Measurements from ENCODE around the gene TRAPPC14.
A peak's percentile ranks its signal among the peaks of the same experiment; 100 is the strongest.

The TRAPPC14 gene

GRCh38 chr7:100157069-100157333 is 1.5 kb downstream of the TRAPPC14 start:
- H3K27ac ChIP-seq (ENCODE audit: low read depth, low read length): peak overlapping the region; percentile 70
- H3K79me2 ChIP-seq (ENCODE audit: insufficient read depth, low read length): peaks cover 13% of the 10 kb centered on the region

GRCh38 chr7:100156331-100157068 is 2.0 kb downstream of the TRAPPC14 start:
- H3K27me3 ChIP-seq (ENCODE audit: low read length): no peaks in the 10 kb centered on the region
- no peaks in the 10 kb centered on the region for H4K20me1 ChIP-seq (ENCODE audit: low read depth, low read length)
- no peaks in the 10 kb centered on the region for H3K9me2 ChIP-seq (replicated peaks; ENCODE audit: insufficient read depth, low read length)
- TF ChIP-seq CTCF (IDR thresholded peaks at IDR 0.05; ENCODE audit: insufficient read depth, low read length, poor library complexity, severe bottlenecking): no peak
- peak overlapping the region; percentile 70 for H3K27ac ChIP-seq (ENCODE audit: low read depth, low read length)
- peak overlapping the region; percentile 92 for H3K9ac ChIP-seq (ENCODE audit: low read length)
- H3K9me3 ChIP-seq (ENCODE audit: insufficient read depth, low read length): no peaks in the 10 kb centered on the region
- no peaks in the 10 kb centered on the region for H3K36me3 ChIP-seq (ENCODE audit: low read length)
- H3K79me2 ChIP-seq (ENCODE audit: insufficient read depth, low read length): peaks cover 13% of the 10 kb centered on the region
- peak overlapping the region; percentile 95 for H3K4me3 ChIP-seq (ENCODE audit: insufficient read depth, low read length, poor library complexity, severe bottlenecking)
- peaks cover 48% of the 10 kb centered on the region for H3F3A ChIP-seq (ENCODE audit: insufficient read depth)
- no peak overlapping the region for H2AFZ ChIP-seq (ENCODE audit: low read depth, low read length, severe bottlenecking)
- H3K4me2 ChIP-seq (ENCODE audit: low read depth, low read length, poor library complexity, severe bottlenecking): peak overlapping the region; percentile 89

More at GRCh38 chr7:100157069-100157333, 1.5 kb downstream of the TRAPPC14 start:
- H3K27me3 ChIP-seq (ENCODE audit: low read length): no peaks in the 10 kb centered on the region
- no peaks in the 10 kb centered on the region for H4K20me1 ChIP-seq (ENCODE audit: low read depth, low read length)
- H3K4me3 ChIP-seq (ENCODE audit: insufficient read depth, low read length, poor library complexity, severe bottlenecking): peak overlapping the region; percentile 95
- H3F3A ChIP-seq (ENCODE audit: insufficient read depth): peaks cover 44% of the 10 kb centered on the region
- peak overlapping the region; percentile 92 for H3K9ac ChIP-seq (ENCODE audit: low read length)
- no peaks in the 10 kb centered on the region for H3K9me2 ChIP-seq (replicated peaks; ENCODE audit: insufficient read depth, low read length)
- TF ChIP-seq CTCF (IDR thresholded peaks at IDR 0.05; ENCODE audit: insufficient read depth, low read length, poor library complexity, severe bottlenecking) (no peak), EZH2phosphoT487 (conservative IDR thresholded peaks at IDR 0.05; ENCODE audit: low read length) (no peak)
- H3K4me2 ChIP-seq (ENCODE audit: low read depth, low read length, poor library complexity, severe bottlenecking): peak overlapping the region; percentile 89
- no peaks in the 10 kb centered on the region for H3K9me3 ChIP-seq (ENCODE audit: insufficient read depth, low read length)
- no peak overlapping the region for H2AFZ ChIP-seq (ENCODE audit: low read depth, low read length, severe bottlenecking)
- H3K36me3 ChIP-seq (ENCODE audit: low read length): no peaks in the 10 kb centered on the region

GRCh38 chr7:100155553-100156317 is 2.8 kb downstream of the TRAPPC14 start:
- Histone ChIP-seq H3K36me3 (ENCODE audit: low read length) (no peaks in the 10 kb centered on the region), H3K27ac (ENCODE audit: low read depth, low read length) (peak overlapping the region; percentile 70), H3K9me2 (replicated peaks; ENCODE audit: insufficient read depth, low read length) (no peaks in the 10 kb centered on the region), H3K79me2 (ENCODE audit: insufficient read depth, low read length) (peaks cover 15% of the 10 kb centered on the region), H2AFZ (ENCODE audit: low read depth, low read length, severe bottlenecking) (no peak overlapping the region), H3K4me3 (ENCODE audit: insufficient read depth, low read length, poor library complexity, severe bottlenecking) (no peak overlapping the region), H3K27me3 (ENCODE audit: low read length) (no peaks in the 10 kb centered on the region), H3K9me3 (ENCODE audit: insufficient read depth, low read length) (no peaks in the 10 kb centered on the region), H3F3A (ENCODE audit: insufficient read depth) (peaks cover 48% of the 10 kb centered on the region), H3K9ac (ENCODE audit: low read length) (no peak overlapping the region), H3K4me2 (ENCODE audit: low read depth, low read length, poor library complexity, severe bottlenecking) (no peak overlapping the region), H4K20me1 (ENCODE audit: low read depth, low read length) (no peaks in the 10 kb centered on the region)
- TF ChIP-seq EZH2phosphoT487 (conservative IDR thresholded peaks at IDR 0.05; ENCODE audit: low read length) (no peak), CTCF (IDR thresholded peaks at IDR 0.05; ENCODE audit: insufficient read depth, low read length, poor library complexity, severe bottlenecking) (no peak)

Measured in SU-DHL-6 (cell line).